Measurements from ENCODE around the gene SIGLEC8.

The SIGLEC8 gene

DNA sequence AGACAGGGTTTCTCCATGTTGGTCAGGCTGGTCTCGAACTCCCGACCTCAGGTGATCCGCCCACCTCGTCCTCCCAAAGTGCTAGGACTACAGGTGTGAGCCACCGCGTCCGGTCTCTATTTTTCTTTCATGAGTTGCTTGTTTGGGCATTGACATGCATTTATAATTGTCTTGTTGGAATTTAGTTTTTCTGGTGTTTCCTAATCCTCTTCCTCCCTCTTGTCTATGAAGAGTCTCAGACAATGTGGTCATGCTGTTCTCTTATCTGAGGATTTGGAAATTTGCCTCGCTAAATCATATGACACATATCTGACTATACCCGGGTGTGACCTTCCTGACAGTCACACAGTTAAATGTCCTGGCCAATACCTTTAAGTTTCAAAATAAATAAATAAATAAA is 12.7 kb upstream of the SIGLEC8 start:
- peaks cover 17% of the 10 kb centered on the region for H3K27me3 ChIP-seq (ENCODE audit: insufficient read depth, poor library complexity, severe bottlenecking)
- no peaks in the 10 kb centered on the region for H3K4me1 ChIP-seq (ENCODE audit: insufficient read depth, poor library complexity, severe bottlenecking)
- DNase-seq (ENCODE audit: low spot score) (no peak), ATAC-seq (ENCODE audit: low read depth) (no peak)
- no peaks in the 10 kb centered on the region for H3K36me3 ChIP-seq (ENCODE audit: low read depth)
- TF ChIP-seq, protein P1, sequence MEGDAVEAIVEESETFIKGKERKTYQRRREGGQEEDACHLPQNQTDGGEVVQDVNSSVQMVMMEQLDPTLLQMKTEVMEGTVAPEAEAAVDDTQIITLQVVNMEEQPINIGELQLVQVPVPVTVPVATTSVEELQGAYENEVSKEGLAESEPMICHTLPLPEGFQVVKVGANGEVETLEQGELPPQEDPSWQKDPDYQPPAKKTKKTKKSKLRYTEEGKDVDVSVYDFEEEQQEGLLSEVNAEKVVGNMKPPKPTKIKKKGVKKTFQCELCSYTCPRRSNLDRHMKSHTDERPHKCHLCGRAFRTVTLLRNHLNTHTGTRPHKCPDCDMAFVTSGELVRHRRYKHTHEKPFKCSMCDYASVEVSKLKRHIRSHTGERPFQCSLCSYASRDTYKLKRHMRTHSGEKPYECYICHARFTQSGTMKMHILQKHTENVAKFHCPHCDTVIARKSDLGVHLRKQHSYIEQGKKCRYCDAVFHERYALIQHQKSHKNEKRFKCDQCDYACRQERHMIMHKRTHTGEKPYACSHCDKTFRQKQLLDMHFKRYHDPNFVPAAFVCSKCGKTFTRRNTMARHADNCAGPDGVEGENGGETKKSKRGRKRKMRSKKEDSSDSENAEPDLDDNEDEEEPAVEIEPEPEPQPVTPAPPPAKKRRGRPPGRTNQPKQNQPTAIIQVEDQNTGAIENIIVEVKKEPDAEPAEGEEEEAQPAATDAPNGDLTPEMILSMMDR (IDR thresholded peaks at IDR 0.05; ENCODE audit: poor library complexity, severe bottlenecking) = no peak
- H3K27ac ChIP-seq (ENCODE audit: poor library complexity, severe bottlenecking) = no peak overlapping the region
- H3K4me3 ChIP-seq (ENCODE audit: severe bottlenecking) = no peak overlapping the region
- H3K9me3 ChIP-seq (ENCODE audit: severe bottlenecking) = no peaks in the 10 kb centered on the region

DNA sequence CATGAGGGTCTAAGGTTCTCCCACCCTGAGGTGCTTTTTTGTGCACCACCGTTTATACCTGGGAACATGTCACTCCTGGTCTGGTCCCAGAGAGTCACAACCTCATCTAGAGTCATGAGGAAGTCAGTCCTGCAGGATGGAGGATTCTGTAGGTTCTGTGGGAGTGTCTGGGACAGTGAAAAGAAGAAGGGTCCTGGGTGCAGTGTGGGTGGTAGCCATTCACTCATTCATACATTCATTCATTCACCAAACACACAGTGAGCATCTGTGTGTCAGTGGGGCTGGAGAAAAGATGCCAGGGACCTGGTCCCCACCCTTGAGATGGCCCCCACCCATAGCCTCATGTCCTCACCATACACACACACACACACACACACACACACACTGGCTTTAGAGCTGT is 11.4 kb upstream of the SIGLEC8 start:
- no peaks in the 10 kb centered on the region for H3K36me3 ChIP-seq (ENCODE audit: low read depth)
- DNase-seq (ENCODE audit: low spot score) (no peak), ATAC-seq (ENCODE audit: low read depth) (no peak)
- no peaks in the 10 kb centered on the region for H3K9me3 ChIP-seq (ENCODE audit: severe bottlenecking)
- no peak overlapping the region for H3K4me3 ChIP-seq (ENCODE audit: severe bottlenecking)
- H3K27me3 ChIP-seq (ENCODE audit: insufficient read depth, poor library complexity, severe bottlenecking) = peaks cover 27% of the 10 kb centered on the region
- H3K27ac ChIP-seq (ENCODE audit: poor library complexity, severe bottlenecking) = no peak overlapping the region
- H3K4me1 ChIP-seq (ENCODE audit: insufficient read depth, poor library complexity, severe bottlenecking) = no peaks in the 10 kb centered on the region
- TF ChIP-seq, protein P1 (IDR thresholded peaks at IDR 0.05; ENCODE audit: poor library complexity, severe bottlenecking) = no peak

DNA sequence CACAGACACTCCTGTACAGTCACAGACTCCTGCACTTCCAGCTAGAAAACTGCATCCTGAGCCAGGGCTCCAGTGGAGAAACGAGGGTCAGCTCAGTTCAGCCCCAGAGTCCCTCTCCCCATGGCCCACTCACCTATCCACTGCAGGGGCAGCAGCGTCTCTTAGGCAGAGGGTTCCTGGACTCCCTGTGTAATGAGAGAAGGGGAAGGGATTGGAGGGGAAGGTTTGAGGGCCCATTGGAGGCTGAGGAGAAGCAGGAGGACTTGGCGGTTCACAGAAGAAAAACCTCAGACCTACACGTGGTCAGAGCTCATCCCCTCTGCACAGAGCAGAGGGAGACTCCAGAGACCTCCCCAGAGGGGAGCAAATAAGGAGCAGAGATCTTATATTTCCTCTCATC is 10.9 kb upstream of the SIGLEC8 start:
- H3K27ac ChIP-seq (ENCODE audit: poor library complexity, severe bottlenecking) = no peak overlapping the region
- H3K9me3 ChIP-seq (ENCODE audit: severe bottlenecking) = no peaks in the 10 kb centered on the region
- no peaks in the 10 kb centered on the region for H3K4me1 ChIP-seq (ENCODE audit: insufficient read depth, poor library complexity, severe bottlenecking)
- peaks cover 27% of the 10 kb centered on the region for H3K27me3 ChIP-seq (ENCODE audit: insufficient read depth, poor library complexity, severe bottlenecking)
- TF ChIP-seq, protein P1 (IDR thresholded peaks at IDR 0.05; ENCODE audit: poor library complexity, severe bottlenecking) = no peak
- H3K4me3 ChIP-seq (ENCODE audit: severe bottlenecking) = no peak overlapping the region
- DNase-seq (ENCODE audit: low spot score) (no peak), ATAC-seq (ENCODE audit: low read depth) (no peak)
- H3K36me3 ChIP-seq (ENCODE audit: low read depth) = no peaks in the 10 kb centered on the region

DNA sequence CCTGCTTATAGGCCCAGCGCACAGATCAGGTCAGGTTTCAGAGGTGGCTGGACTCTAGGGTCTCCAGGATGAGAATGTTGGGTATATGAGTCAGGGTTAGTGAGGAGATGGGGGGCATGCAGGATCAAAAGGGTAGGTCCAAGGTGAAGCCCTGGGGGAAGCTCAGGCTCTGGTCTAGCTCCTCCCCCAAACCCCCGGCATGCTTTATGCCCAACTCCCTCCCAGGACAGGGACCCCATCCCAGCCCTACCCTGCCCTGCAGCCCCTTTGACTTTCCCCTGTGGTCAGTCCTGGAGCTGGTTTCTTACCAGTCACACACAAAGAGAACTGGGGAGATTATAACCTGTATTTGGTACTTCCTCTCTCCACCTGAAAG is 10.3 kb upstream of the SIGLEC8 start:
- DNase-seq (ENCODE audit: low spot score) = no peak
- Histone ChIP-seq H3K4me3 (ENCODE audit: severe bottlenecking) (no peak overlapping the region), H3K27me3 (ENCODE audit: insufficient read depth, poor library complexity, severe bottlenecking) (peaks cover 27% of the 10 kb centered on the region), H3K9me3 (ENCODE audit: severe bottlenecking) (no peaks in the 10 kb centered on the region), H3K36me3 (ENCODE audit: low read depth) (no peaks in the 10 kb centered on the region), H3K4me1 (ENCODE audit: insufficient read depth, poor library complexity, severe bottlenecking) (no peaks in the 10 kb centered on the region), H3K27ac (ENCODE audit: poor library complexity, severe bottlenecking) (no peak overlapping the region)
- TF ChIP-seq, protein P1 (IDR thresholded peaks at IDR 0.05; ENCODE audit: poor library complexity, severe bottlenecking) = no peak
- ATAC-seq (ENCODE audit: low read depth) = no peak

DNA sequence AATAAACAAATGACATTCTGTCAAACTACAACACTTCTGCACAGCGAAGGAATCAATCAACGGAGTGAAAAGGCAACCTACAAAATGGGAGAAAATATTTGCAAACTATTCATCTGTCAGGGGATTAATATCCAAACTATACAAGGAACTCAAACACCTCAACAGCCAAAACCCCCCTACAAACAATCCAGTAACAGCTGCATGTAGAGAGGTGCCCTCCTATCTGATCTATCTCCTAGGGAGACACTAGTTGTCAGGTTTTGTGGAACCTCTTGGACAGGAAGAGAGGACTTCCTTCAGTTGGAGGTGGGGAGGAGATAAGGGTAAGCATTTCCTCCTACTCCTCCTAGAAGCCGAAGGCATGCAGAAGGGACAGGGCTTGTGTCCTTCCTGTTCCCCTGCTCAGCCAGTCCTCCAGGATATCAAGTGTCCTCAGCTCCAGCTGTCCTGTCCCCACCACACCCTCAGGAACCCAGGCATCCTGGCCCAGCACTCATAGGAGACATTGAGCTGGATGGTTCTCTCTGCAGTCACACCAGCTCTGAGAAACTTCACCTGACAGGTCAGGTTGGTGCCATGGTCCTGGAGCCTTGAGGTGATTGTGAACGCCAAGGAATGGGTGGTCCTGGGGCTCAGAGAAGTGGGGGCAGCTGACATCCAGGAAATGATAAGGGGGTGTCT is 9.8 kb upstream of the SIGLEC8 start:
- H3K27me3 ChIP-seq (ENCODE audit: insufficient read depth, poor library complexity, severe bottlenecking) = peaks cover 27% of the 10 kb centered on the region

More for the DNA sequence above, 9.8 kb upstream of the SIGLEC8 start:
- Histone ChIP-seq H3K4me1 (ENCODE audit: insufficient read depth, poor library complexity, severe bottlenecking) (no peaks in the 10 kb centered on the region), H3K27ac (ENCODE audit: poor library complexity, severe bottlenecking) (no peak overlapping the region), H3K36me3 (ENCODE audit: low read depth) (no peaks in the 10 kb centered on the region), H3K9me3 (ENCODE audit: severe bottlenecking) (no peaks in the 10 kb centered on the region), H3K4me3 (ENCODE audit: severe bottlenecking) (no peak overlapping the region)
- ATAC-seq (ENCODE audit: low read depth) = no peak
- DNase-seq (ENCODE audit: low spot score) = no peak
- TF ChIP-seq, protein P1 (IDR thresholded peaks at IDR 0.05; ENCODE audit: poor library complexity, severe bottlenecking) = no peak
